COLO668 (cell line): ENCODE data around the gene ATP1A4.
A peak's percentile ranks its signal among the peaks of the same experiment; 100 is the strongest.

ENCODE experiments used
- DNase-seq: peaks from one replicate; lab custom pipeline; 2025; ENCODE audit not compliant: unreplicated experiment; lab: John Stamatoyannopoulos, UW

The ATP1A4 gene

DNA sequence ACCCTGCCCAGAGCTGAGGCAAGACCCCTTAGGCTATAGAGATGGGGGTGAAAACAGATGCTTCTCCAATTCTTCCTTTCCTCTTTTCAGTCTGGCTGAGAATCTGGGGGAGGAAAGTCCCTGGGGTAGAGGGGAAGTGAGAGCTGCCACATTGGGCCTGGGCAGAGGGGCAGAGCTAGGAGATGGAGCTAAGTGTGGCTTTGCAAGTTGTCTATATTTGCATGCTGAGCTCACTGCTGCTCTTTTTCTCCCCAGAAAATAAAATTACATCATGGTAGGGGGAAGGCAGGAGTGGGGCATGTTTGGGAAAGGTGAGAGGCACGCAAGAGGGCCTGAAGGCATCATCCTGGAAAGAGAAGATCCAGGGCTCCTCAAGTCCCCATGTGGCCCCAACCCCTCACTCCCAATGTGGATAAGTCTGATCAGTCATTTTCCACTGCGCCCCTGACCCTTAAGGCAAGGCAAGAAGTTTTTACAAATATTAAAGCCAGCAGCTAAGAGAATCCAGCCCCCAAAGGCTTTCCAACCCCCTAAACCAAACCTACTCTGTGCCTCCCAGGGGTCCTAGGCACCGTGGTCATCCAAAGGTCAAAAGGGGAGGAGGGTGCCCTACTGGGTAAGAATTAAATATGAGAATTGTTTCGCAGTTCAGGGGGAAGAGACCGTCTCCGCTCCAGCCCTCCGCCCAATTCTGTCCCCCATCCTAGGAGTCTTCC is 53.3 kb downstream of the ATP1A4 start:
- no peak for DNase-seq

DNA sequence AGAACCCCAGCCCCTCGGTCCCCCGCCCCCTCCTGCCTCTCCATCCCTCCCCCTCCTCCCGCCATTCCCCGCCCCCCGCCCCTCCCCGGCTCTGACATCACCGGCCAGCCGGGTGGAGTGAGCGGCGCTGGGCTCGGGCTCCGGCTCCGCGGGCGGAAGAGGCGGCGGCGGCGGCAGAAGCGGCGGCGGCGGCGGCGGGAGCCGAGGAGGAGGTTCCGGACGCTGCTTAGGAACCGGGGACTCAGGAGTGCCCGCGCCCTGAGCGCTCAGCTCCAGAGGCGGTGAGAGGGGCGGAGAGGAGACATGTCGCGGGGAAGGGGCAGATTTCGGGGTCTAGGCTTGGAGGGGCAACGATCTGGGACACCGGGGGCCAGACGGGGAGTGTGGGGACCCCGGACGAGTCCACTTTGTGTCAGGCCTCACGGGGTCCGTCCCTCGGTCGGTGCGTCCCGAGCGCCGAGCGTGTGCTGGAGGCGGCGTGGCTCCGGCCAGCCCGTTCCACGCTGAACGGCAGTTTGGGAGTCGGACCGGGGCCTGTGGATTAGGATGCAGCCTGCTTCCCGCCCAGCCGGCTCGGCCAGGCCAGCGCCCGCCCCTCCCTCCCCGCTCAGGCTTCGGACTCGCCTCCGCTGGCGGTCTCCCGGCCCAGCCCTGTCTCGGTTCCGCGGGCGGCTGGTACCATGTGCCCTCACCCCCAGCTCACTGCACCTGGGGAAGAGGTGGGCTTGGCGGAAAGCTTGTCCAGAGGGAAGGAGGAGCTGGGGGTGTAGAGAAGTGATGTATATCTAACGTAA is 54.0 kb downstream of the ATP1A4 start, which contains the start of gene PEA15:
TSS of gene PEA15 (plus strand) at position 143 of the 794 bp plus-strand sequence. CDS start 6,161 bp downstream, outside the sequence.
- DNase-seq, result peak; percentile 81

DNA sequence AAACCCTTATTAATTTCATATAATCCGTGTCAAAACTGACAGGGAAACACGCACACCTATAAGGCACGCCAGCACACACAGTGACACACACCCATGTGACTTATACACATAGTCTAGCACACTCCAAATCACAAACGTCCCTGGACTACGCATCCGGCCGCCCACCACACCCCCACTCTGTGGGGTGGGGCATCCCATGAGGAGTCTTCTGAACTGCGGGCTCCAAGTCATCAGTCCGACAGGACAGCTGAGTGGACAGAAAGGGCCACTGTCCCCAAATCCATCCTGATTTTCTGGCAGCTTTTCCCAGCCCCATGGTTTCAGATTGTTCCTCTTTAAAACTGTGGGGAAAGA is 54.6 kb downstream of the ATP1A4 start:
- peak; percentile 36 for DNase-seq

GRCh38 chr1:160206421-160207117 is 55.2 kb downstream of the ATP1A4 start:
- DNase-seq, result no peak

- DNase-seq, result no peak
Observed at GRCh38 chr1:160207118-160207650, 55.8 kb downstream of the ATP1A4 start.

DNA sequence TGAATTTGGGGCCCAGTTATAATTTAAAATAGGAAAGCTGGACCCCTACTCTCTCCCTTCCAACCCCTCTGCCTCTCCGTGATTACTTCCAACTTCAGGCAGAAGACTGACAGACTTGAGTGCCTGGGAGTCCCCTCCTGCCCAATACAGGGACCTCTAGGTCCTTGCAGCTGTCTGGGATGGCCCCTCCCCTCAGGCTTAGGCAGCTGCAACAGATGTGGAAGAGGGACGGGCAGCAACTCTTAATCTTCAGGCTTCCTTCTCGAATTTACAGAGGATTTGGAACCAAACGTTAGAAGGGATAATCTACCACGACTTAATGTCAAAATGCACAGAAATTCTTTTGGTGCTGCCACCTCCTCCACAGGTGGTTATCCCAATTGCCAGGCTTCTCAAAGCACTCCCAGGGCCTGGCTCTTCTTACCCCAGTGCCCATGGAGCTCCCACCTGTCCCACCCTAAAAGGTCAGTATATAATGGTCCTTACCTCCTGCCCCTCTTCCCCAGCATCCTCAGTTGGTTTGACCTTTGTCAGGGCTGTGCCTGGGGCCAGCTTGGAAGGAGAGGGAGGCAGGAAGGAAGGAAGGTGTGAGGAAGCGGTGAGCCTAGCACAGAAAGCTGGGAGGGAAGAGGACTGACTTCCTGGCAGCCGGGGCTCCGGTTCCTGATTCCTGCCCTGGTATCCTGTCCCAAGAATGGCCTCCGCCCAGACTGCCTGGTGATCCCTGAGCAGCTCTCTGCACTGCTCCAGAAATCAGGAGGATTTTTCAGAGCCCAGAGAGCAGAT is 56.6 kb downstream of the ATP1A4 start:
- no peak for DNase-seq

DNA sequence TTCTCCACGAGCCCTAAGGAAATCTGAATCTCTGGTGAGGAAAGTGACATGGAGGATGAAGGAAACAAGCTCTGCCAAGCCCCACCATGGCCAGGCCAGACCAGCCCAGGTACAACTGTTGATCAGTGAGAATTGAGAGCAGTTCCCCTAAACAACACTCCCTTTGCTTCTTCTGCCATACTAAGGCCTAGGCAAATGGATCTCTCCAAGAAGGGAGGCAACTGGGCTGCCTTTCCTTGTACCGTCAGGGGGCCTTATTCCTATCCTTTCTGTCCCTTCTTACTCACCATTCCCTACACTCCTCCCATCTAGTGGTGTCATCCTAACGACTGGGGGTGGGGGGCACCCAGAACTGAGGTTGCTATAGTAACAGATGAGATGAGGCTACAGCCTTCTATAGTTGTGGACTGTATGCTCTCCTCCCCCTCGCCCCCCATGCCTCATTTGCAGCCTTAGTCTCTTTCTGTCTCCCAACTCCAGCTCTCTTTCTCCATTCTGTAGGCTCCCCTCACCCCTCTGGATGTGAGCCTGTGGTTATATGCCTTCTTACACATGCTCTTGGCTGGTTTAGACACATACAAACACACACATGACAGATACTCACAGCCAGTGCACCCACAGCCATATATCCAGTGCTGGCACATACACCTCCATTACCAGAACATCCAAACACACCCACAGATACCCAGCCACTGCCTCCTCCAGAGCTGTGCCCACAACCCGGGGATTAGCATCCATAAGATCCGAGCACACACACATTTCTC is 57.3 kb downstream of the ATP1A4 start:
- no peak for DNase-seq

DNA sequence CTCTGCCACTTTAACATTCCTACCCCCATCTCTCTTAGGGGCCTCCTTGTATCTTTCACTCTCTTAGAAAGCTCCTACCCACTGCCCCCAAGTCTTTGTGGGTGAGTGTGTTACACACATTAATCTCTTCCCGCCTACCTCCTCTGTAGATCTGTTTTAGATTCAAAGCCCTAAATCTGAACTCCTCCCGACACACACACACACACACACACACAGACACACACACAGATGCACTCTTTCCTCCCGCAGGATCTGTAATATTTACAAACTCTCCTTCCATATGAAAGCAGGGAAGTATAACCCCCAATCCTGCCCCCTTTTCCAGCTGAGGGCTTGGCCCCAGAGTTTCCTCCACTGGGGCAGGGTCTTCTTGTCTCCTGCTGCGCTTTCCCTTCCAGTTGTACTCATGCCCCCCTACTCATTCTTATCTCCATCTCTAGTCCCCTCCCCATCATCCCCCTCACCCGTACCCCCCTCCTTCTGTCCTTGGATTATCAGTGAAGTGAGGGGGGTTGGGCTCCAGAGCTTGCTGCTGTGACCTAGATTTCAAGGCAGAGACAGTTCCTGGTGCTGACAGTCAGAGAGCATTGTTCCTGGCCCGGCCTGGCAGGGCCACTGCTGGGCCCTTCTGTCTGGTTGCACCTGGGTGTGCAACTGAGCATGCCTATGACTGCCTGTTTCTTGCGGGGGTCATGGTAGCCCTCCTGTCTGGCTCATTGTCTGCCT is 58.1 kb downstream of the ATP1A4 start:
- DNase-seq, result no peak

GRCh38 chr1:160210561-160210960 is 59.2 kb downstream of the ATP1A4 start:
- no peak for DNase-seq

DNA sequence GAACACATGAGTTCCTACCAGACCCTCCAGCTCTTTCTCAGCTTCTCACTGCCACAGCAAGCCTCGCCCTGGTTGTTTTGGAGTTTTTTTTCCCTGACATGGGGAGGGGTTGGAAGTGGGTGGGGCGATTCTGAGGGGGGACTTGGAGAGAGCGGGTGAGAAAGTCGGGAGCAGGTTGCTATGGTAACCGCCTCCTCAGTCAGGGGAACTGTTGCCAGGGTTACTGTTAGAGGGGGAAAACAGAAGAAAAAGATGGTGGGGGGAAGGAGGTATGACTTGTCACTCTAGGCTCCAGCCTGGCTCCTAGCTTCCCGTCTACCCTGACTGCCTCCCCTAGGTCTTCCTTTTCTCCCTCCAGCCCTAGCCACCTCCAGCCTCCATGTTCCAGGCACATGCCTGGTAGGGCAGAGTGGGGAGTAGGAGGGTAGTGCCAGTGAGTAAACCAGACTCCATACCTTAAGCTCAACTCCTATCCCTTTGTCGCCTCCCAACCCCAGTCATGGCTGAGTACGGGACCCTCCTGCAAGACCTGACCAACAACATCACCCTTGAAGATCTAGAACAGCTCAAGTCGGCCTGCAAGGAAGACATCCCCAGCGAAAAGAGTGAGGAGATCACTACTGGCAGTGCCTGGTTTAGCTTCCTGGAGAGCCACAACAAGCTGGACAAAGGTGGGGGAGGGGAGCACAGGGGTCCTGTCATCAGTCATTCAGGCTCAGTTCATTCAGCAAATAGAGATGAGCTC is 59.8 kb downstream of the ATP1A4 start:
- no peak for DNase-seq

GRCh38 chr1:160214481-160215140 is 63.2 kb downstream of the ATP1A4 start:
- DNase-seq, result no peak

GRCh38 chr1:160216301-160216700 is 64.9 kb downstream of the ATP1A4 start:
- no peak for DNase-seq

GRCh38 chr1:160217481-160218051 is 66.2 kb downstream of the ATP1A4 start:
- DNase-seq, result no peak

DNA sequence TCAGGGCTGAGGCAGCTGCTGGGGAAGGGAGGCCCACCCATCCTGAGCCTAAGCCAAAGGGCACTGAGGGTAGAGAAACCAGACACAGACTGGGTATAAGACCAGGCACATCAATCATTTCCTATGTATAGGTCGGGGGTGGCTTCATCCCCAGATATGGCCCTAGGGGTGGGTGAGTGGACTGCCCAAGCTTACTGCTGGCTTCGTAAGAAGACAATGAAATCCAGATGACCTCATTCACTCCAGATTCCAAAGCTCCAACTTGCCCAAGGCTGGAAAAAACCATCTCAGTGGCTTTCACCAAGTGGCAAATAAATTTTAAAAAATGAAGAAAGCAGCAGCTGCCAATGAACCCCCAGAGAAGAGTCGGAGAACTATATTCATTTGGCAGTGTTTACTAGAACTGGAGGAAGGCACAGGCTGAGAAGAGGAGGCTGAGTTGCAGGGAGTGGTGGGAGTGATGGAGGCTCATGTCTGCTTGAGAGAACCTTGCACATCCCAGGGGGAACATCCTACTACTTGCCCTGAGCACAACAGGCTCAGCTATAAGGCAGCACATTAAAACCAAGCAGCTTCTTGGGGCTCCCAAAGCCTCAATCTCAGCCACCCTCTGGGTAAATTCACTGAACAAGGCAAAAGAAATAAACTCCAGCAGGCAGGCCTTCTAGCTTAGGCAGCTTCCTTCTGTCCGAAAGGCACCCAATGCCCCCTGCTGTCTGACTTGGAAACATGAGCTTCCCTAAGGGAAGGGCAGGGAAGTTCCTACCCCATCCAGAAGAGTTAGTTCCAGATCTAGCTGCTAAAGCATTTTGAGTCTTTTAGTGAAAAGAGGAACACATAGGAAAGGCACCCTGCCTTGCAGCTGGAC is 67.9 kb downstream of the ATP1A4 start:
- peak; percentile 15 for DNase-seq

- no peak for DNase-seq
Observed at GRCh38 chr1:160220301-160220700, 68.9 kb downstream of the ATP1A4 start.

- no peak for DNase-seq
Observed at GRCh38 chr1:160221089-160221488, 69.7 kb downstream of the ATP1A4 start.

- no peak for DNase-seq
Observed at GRCh38 chr1:160222546-160222945, 71.1 kb downstream of the ATP1A4 start.
